ENCODE results near the gene NUDT17. TPM values are rescaled to one million over a fixed set of nuclear protein-coding genes. Genes with fewer than 3 reads are reported as not detected.

Gene NUDT17
- total and polyA plus RNA-seq, 9 of the 15 experiments (the other 6 are each of a cell fraction or from before 2014, with no cell fraction given) = 2.1 to 10.0 (median 6.1) TPM

- TF ChIP-seq NKRF (IDR thresholded peaks at IDR 0.05; ENCODE audit: borderline replicate concordance) (peak; percentile 90), TRIM24 (IDR thresholded peaks at IDR 0.05) (0 out of 4 replicates have a peak, but pooled peaks of 1 of the 2 experiments have one; percentile 9), ZNF592 (IDR thresholded peaks at IDR 0.05) (peak; percentile 56), HNRNPLL (IDR thresholded peaks at IDR 0.05; ENCODE audit: low read depth, low read length, poor library complexity, severe bottlenecking) (peak; percentile 45), MLLT1 (IDR thresholded peaks at IDR 0.05) (peak in 1 of 2 experiments; percentile 51; a peak in 1 of 4 replicates), PKNOX1 (IDR thresholded peaks at IDR 0.05) (peak; percentile 29; the same call in 1 of the 2 replicates)
These were observed 21.6 kb upstream of the NUDT17 start, which contains the start of the genes POLR3C and RNF115 (continued) for GRCh38 chr1:145823565-145824498.
